PC-9 (cell line): ENCODE data around the gene STAB1. TPM values are rescaled to one million over a fixed set of nuclear protein-coding genes. Genes with fewer than 3 reads are reported as not detected.

ENCODE experiments used
- Bru-seq: library from RNA; stranded (reverse); fragments of 400-500 nt; gene quantifications from one replicate; lab custom pipeline; 2021; lab: Mats Ljungman, UMichigan
- BruChase-seq, 2 experiments: library from RNA; stranded (reverse); fragments of 400-500 nt; gene quantifications; one replicate each; lab custom pipeline; 2021; lab: Mats Ljungman, UMichigan
- BruUV-seq: library from RNA; stranded (reverse); fragments of 400-500 nt; replicated peaks from 2 replicates; lab custom pipeline; 2021; lab: Mats Ljungman, UMichigan
- CTCF ChIA-PET: fragments of 300-600 bp; sonication (Branson Sonifier 250); formaldehyde crosslinking; loops from one replicate; lab custom pipeline; 2022; ENCODE audit warnings: antibody characterized with exemption; lab: Charles Lee
- POLR2A ChIA-PET: fragments of 300-600 bp; sonication (Branson Sonifier 250); formaldehyde crosslinking; loops from one replicate; lab custom pipeline; 2022; ENCODE audit warnings: antibody characterized with exemption; ENCODE audit not compliant: unreplicated experiment; lab: Charles Lee
- DNase-seq, 2 experiments: peaks; one replicate each; pipeline versions ENCODE4 v3.0.0 to v3.0.0-alpha.2; 2015 to 2022; ENCODE audit warnings: mixed read lengths in 1 of 2
- H2AFZ ChIP-seq: fragments of 200-600 bp; sonication (generic); 2 replicates; pipeline ENCODE4 v1.8.1; 2017; ENCODE audit warnings: antibody characterized with exemption
- H3F3A ChIP-seq: fragments of 200-600 bp; sonication (generic); 2 replicates; pipeline ENCODE4 v1.8.1; 2017; ENCODE audit warnings: antibody characterized with exemption, mild to moderate bottlenecking, low read depth; ENCODE audit not compliant: insufficient read depth
- H3K27ac ChIP-seq: fragments of 200-600 bp; sonication (generic); 2 replicates; pipeline ENCODE4 v1.6.1; 2016; ENCODE audit warnings: mixed run types
- H3K27me3 ChIP-seq: fragments of 200-600 bp; sonication (generic); 2 replicates; pipeline ENCODE4 v1.6.1; 2016; ENCODE audit warnings: low read depth, mixed run types; ENCODE audit not compliant: insufficient read depth
- H3K36me3 ChIP-seq: fragments of 200-600 bp; sonication (generic); 2 replicates; pipeline ENCODE4 v1.6.1; 2016; ENCODE audit warnings: low read depth, mixed run types
- H3K4me1 ChIP-seq: fragments of 200-600 bp; sonication (generic); replicated peaks from 2 replicates; pipeline ENCODE4 v1.6.1; 2016; ENCODE audit warnings: mixed run types; ENCODE audit not compliant: insufficient read depth
- H3K4me2 ChIP-seq: fragments of 200-600 bp; sonication (generic); 2 replicates; pipeline ENCODE4 v1.6.1; 2017; ENCODE audit warnings: mixed run types
- H3K4me3 ChIP-seq: fragments of 200-600 bp; sonication (generic); 2 replicates; pipeline ENCODE4 v1.6.1; 2016; ENCODE audit warnings: mixed run types
- H3K79me2 ChIP-seq: fragments of 200-600 bp; sonication (generic); 2 replicates; pipeline ENCODE4 v1.6.1; 2017; ENCODE audit warnings: low read depth, mixed run types
- H3K9me2 ChIP-seq: fragments of 200-600 bp; sonication (generic); 2 replicates; pipeline ENCODE4 v1.8.1; 2017; ENCODE audit warnings: mild to moderate bottlenecking; ENCODE audit not compliant: insufficient read depth
- H3K9me3 ChIP-seq: fragments of 200-600 bp; sonication (generic); 2 replicates; pipeline ENCODE4 v1.8.1; 2016; ENCODE audit warnings: low read depth; ENCODE audit not compliant: insufficient read depth
- H4K20me1 ChIP-seq: fragments of 200-600 bp; sonication (generic); 2 replicates; pipeline ENCODE4 v1.8.1; 2017; ENCODE audit not compliant: insufficient read depth
- EZH2 ChIP-seq: fragments of 200-600 bp; sonication (generic); IDR thresholded peaks from 2 replicates; pipeline ENCODE4 v1.8.0; 2017; ENCODE audit warnings: antibody characterized with exemption, low read depth
- intact Hi-C: fragments of 100-400 bp; cut with micrococcal nuclease; formaldehyde crosslinking; loops from one replicate; pipeline ENCODE4 v1.10.0; 2022; ENCODE audit not compliant: unreplicated experiment
- long read RNA-seq: library from polyadenylated mRNA; stranded (forward); transcript quantifications from one replicate; pipeline ENCODE4 v2.0.0, GENCODE V29; 2022
- total RNA-seq: library from RNA; stranded (reverse); gene quantifications from 2 replicates; pipeline ENCODE4 v1.2.3, GENCODE V29; 2021
- TF ChIP-seq, protein P1 (sequence below): fragments of 200-600 bp; sonication (generic); conservative IDR thresholded peaks from 2 replicates; pipeline ENCODE4 v1.6.1; 2017; ENCODE audit warnings: mixed run types, antibody characterized with exemption, mild to moderate bottlenecking, moderate library complexity

STAB1 gene, protein sequence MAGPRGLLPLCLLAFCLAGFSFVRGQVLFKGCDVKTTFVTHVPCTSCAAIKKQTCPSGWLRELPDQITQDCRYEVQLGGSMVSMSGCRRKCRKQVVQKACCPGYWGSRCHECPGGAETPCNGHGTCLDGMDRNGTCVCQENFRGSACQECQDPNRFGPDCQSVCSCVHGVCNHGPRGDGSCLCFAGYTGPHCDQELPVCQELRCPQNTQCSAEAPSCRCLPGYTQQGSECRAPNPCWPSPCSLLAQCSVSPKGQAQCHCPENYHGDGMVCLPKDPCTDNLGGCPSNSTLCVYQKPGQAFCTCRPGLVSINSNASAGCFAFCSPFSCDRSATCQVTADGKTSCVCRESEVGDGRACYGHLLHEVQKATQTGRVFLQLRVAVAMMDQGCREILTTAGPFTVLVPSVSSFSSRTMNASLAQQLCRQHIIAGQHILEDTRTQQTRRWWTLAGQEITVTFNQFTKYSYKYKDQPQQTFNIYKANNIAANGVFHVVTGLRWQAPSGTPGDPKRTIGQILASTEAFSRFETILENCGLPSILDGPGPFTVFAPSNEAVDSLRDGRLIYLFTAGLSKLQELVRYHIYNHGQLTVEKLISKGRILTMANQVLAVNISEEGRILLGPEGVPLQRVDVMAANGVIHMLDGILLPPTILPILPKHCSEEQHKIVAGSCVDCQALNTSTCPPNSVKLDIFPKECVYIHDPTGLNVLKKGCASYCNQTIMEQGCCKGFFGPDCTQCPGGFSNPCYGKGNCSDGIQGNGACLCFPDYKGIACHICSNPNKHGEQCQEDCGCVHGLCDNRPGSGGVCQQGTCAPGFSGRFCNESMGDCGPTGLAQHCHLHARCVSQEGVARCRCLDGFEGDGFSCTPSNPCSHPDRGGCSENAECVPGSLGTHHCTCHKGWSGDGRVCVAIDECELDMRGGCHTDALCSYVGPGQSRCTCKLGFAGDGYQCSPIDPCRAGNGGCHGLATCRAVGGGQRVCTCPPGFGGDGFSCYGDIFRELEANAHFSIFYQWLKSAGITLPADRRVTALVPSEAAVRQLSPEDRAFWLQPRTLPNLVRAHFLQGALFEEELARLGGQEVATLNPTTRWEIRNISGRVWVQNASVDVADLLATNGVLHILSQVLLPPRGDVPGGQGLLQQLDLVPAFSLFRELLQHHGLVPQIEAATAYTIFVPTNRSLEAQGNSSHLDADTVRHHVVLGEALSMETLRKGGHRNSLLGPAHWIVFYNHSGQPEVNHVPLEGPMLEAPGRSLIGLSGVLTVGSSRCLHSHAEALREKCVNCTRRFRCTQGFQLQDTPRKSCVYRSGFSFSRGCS (N-terminal part only)
- total RNA-seq = 0.04 TPM in 1 of 2 replicates, not detected in the other
- percentile 7 among the genes with signal in this experiment for Bru-seq, nascent RNA
- percentile 7 among the genes with signal in this experiment for BruChase-seq, experiment 1, labeled RNA remaining after a 2-hour chase
- BruChase-seq, experiment 2, labeled RNA remaining after a 6-hour chase = percentile 6 among the genes with signal in this experiment
- long read RNA-seq = 0 reads

DNA sequence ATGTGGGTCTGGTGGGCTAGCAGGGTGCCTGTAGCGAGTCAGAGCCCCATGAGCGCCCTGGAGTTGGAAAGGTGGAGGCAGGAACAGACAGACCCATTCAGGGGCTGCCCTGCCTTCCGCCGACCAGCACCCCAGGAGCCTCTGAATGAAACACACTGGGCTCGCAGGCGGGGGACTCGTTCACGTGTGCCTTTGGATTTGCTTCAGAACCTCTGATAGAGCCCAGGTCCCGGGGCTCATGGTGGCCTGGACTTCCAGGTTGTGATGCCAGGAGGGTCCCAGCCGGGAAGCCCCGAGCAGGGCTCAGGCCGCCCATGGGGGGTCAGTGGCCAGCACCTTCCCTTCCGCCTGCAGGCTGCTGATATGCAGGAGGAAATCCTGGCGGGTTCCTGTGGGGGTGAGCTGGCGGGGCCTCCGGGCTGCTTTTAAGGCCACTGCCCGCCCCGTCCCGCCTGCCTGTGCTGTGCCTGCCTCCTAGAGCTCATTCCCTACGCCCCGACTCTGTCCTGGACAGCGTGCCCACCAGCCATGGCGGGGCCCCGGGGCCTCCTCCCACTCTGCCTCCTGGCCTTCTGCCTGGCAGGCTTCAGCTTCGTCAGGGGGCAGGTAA, at the start of gene STAB1:
Gene STAB1, plus strand, starts transcription at position 453 of the 610 bp plus-strand sequence. Its CDS starts 76 bp downstream, at position 529.
- Histone ChIP-seq H3K79me2 (no peaks in the 10 kb centered on the region), H3K4me2 (no peak within 1 kb of the TSS), H3F3A (no peaks in the 10 kb centered on the region), H3K9me2 (no peaks in the 10 kb centered on the region), H3K4me3 (no peak within 1 kb of the TSS), H2AFZ (no peak within 1 kb of the TSS), H3K27ac (no peak within 1 kb of the TSS), H4K20me1 (no peaks in the 10 kb centered on the region), H3K36me3 (no peaks in the 10 kb centered on the region), H3K27me3 (no peaks in the 10 kb centered on the region), H3K9me3 (no peaks in the 10 kb centered on the region), H3K4me1 (no peaks in the 10 kb centered on the region)
- no peak for DNase-seq
- intact Hi-C loops = no loop called here
- POLR2A ChIA-PET = no interaction called here
- no TSS peak for BruUV-seq
- TF ChIP-seq, protein P1, sequence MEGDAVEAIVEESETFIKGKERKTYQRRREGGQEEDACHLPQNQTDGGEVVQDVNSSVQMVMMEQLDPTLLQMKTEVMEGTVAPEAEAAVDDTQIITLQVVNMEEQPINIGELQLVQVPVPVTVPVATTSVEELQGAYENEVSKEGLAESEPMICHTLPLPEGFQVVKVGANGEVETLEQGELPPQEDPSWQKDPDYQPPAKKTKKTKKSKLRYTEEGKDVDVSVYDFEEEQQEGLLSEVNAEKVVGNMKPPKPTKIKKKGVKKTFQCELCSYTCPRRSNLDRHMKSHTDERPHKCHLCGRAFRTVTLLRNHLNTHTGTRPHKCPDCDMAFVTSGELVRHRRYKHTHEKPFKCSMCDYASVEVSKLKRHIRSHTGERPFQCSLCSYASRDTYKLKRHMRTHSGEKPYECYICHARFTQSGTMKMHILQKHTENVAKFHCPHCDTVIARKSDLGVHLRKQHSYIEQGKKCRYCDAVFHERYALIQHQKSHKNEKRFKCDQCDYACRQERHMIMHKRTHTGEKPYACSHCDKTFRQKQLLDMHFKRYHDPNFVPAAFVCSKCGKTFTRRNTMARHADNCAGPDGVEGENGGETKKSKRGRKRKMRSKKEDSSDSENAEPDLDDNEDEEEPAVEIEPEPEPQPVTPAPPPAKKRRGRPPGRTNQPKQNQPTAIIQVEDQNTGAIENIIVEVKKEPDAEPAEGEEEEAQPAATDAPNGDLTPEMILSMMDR = no peak
- no peak for TF ChIP-seq EZH2
- CTCF ChIA-PET = no interaction called here

DNA sequence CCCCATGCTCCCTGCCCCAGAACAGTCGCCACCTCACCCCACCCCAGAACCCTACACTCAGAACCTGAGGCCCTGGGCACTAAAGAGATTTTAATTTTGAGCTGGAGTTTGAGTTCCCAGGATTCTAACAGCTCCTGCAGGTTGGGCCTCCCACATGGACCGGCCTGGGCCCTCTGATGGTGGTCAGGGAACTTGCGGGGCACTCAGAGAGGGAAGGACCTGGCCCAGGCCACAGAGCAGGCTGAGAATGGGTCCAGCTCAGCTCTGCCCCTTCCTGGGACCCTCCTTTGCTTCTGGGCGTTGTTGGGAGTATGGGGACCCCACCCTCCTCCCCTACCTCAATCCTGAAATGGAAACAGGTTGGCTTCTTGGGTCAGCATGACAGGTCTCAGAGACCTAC, 49.1 kb upstream of the STAB1 start:
- TF ChIP-seq, protein P1 = no peak
- no peak for TF ChIP-seq EZH2

More for the DNA sequence above, 49.1 kb upstream of the STAB1 start:
- Histone ChIP-seq H3K27ac (no peak overlapping the region), H3K4me1 (peaks cover 12% of the 10 kb centered on the region; the same call in 1 of the 2 replicates), H3K9me2 (no peaks in the 10 kb centered on the region), H2AFZ (no peak overlapping the region), H3K27me3 (no peaks in the 10 kb centered on the region), H3K79me2 (no peaks in the 10 kb centered on the region), H4K20me1 (no peaks in the 10 kb centered on the region), H3K36me3 (no peaks in the 10 kb centered on the region), H3K4me2 (no peak overlapping the region), H3K9me3 (no peaks in the 10 kb centered on the region), H3F3A (peaks cover 5% of the 10 kb centered on the region; the same call in 1 of the 2 replicates), H3K4me3 (no peak overlapping the region)
- intact Hi-C loops = no loop called here
- no peak for DNase-seq
- ChIA-PET CTCF (interaction anchor here (0.6 to 3.8 kb wide), 2 partner anchors 34 to 225 kb away, joined by 4 to 21 read pairs; no protein-coding TSS in a partner anchor), POLR2A (no interaction called here)
- BruUV-seq = no TSS peak
